Tibial nerve (tissue), 4 donors: ENCODE results near the gene TSHZ1. TPM values are rescaled to one million over a fixed set of nuclear protein-coding genes. Genes with fewer than 3 reads are reported as not detected.

ENCODE experiments used
- DNase-seq, 2 donors: peaks; one replicate each; pipeline ENCODE4 v3.0.0-alpha.2; 2019; ENCODE audit warnings: low spot score in 2 of 2
- H3K27ac ChIP-seq, 4 donors: fragments of 200-600 bp; sonication (generic) in 3 of 4; one replicate each; pipeline ENCODE4 v1.5.1; 2017 to 2019; ENCODE audit warnings: mild to moderate bottlenecking in 1 of 4
- H3K27me3 ChIP-seq, 2 donors: fragments of 200-600 bp; sonication (generic) in 1 of 2; one replicate each; pipeline versions ENCODE4 v1.5.1 to v1.6.0; 2017 to 2019
- H3K36me3 ChIP-seq, 3 donors: fragments of 200-600 bp; sonication (generic); one replicate each; pipeline ENCODE4 v1.5.1; 2018 to 2019
- H3K4me1 ChIP-seq, 4 donors: fragments of 200-600 bp; sonication (generic) in 3 of 4; one replicate each; pipeline ENCODE4 v1.5.1; 2017 to 2019
- H3K4me3 ChIP-seq, 4 donors: fragments of 200-600 bp; sonication (generic) in 3 of 4; one replicate each; pipeline ENCODE4 v1.5.1; 2017 to 2019; ENCODE audit warnings: mild to moderate bottlenecking in 1 of 4, moderate library complexity in 1 of 4
- H3K9me3 ChIP-seq, 4 donors: fragments of 200-600 bp; sonication (generic) in 3 of 4; one replicate each; pipeline ENCODE4 v1.5.1; 2017 to 2019
- EP300 ChIP-seq, 2 donors: sonication (generic); formaldehyde crosslinking; IDR thresholded peaks; one replicate each; pipeline ENCODE4 v1.6.1; 2017; ENCODE audit warnings: antibody characterized with exemption in 2 of 2, mild to moderate bottlenecking in 1 of 2
- POLR2A ChIP-seq, 2 donors: fragments of 450-650 bp; IDR thresholded peaks; one replicate each; pipeline ENCODE4 v1.6.1; 2017; ENCODE audit warnings: antibody characterized with exemption in 2 of 2, mild to moderate bottlenecking in 2 of 2, moderate library complexity in 2 of 2
- WGBS, 2 donors: methylation state at CpG; one replicate each; pipeline ENCODE4 v1.1.5; 2018; 5-methylcytosine and 5-hydroxymethylcytosine counted together
- total RNA-seq, 4 donors: library from RNA; depleted of rRNA; stranded (reverse); fragments of >200 nt; gene quantifications; one replicate each; pipeline ENCODE4 v1.1.0, GENCODE V29; 2016
- TF ChIP-seq, protein P1 (sequence below), 5 experiments: fragments of 200-600 bp in 3 of 5; fragments of 450-650 bp in 2 of 5; sonication (generic) in 3 of 5; IDR thresholded peaks; one replicate each; pipeline ENCODE4 v1.5.1; 2016 to 2019; ENCODE audit warnings: antibody characterized with exemption in 5 of 5, mild to moderate bottlenecking in 3 of 5, moderate library complexity in 2 of 5

TSHZ1 gene
- total RNA-seq, 4 donors from 2014 or later, result 15.6 to 23.7 (median 18.3) TPM

DNA sequence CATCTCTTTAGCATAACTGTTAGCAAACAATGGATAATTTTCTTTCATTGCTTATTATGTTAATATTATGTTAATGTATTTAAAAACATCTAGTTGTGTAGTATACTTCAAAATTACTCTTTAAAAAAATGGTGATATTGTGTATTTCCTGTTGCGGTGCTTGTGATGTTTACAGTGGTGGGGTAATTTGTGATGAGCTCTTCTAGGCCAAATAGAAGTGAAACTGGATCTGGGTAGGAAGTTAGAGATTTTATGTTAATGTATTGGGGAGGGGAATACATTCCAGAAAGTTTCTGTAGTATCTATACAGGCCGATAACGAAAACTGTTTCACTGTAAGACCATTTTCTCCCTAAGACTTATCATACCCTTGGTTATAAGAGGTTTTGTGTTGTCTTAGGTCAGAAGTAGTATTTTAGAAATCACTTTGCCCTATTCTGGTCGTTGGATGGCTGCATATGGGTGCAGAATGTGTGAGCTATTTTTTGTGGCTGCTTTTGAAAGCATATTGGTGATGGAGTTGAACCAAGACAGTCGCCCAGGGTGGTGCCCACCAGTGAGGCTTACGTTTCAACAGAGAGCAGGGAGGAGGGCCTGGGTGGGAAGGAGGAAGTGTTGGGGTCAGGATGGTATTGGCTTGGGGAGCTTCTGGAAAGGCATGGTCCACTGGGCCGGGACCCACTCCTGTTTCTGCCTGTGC lies 5.8 kb downstream of the TSHZ1 start:
- 43 to 60% methylated on average over 7 of the region's 7 CpGs for WGBS, 2 donors
- peaks cover 0 to 93% (median 53%) of the 10 kb centered on the region in 4 donors for H3K4me1 ChIP-seq

DNA sequence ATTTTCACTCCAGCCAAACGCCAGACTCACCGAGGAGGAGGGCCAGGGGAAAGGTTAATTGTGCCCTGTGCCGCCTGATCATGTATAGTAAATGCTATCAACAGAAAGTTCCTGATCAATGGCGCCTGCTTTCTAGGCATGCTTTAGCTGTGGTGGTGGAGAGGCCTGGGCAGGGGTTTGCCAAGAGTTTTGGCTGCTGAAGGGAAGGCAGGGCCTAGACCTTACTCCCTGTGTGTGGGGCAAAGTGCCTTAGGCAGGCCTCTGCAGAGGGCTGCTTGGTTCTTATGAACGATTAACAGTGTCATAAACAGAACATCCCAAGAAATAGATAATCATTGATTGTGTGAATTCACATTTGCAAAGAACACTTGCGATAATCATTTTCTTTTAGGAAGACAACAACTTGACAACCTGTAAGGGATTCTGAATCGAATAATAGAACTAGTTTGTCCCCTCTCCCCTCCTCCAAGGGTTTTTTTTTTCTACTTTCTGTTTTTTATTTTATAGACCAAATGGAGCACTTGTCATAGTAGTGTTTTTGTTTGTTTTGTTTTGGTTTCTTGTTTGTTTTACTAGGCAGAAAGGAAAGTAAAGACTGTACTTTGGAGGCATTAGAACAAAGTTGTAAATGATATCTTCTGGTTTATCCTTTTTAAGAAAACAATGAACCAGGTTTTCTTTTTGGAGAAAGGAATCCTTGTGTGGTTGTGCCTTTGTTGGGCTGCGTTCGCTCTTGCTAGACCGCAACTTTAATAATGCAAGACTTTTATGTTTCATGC lies 6.5 kb downstream of the TSHZ1 start:
- no peak for DNase-seq
- Histone ChIP-seq H3K4me1 (peaks cover 0 to 100% (median 52%) of the 10 kb centered on the region in 4 donors), H3K27ac (peak overlapping the region in 3 of 4 donors; percentile 71 to 77 (median 71)), H3K4me3 (no peak overlapping the region), H3K27me3 (no peaks in the 10 kb centered on the region), H3K9me3 (no peaks in the 10 kb centered on the region), H3K36me3 (no peaks in the 10 kb centered on the region)
- TF ChIP-seq POLR2A (IDR thresholded peaks at IDR 0.05), result no peak
- TF ChIP-seq EP300 (IDR thresholded peaks at IDR 0.05), result no peak
- TF ChIP-seq, protein P1, sequence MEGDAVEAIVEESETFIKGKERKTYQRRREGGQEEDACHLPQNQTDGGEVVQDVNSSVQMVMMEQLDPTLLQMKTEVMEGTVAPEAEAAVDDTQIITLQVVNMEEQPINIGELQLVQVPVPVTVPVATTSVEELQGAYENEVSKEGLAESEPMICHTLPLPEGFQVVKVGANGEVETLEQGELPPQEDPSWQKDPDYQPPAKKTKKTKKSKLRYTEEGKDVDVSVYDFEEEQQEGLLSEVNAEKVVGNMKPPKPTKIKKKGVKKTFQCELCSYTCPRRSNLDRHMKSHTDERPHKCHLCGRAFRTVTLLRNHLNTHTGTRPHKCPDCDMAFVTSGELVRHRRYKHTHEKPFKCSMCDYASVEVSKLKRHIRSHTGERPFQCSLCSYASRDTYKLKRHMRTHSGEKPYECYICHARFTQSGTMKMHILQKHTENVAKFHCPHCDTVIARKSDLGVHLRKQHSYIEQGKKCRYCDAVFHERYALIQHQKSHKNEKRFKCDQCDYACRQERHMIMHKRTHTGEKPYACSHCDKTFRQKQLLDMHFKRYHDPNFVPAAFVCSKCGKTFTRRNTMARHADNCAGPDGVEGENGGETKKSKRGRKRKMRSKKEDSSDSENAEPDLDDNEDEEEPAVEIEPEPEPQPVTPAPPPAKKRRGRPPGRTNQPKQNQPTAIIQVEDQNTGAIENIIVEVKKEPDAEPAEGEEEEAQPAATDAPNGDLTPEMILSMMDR (IDR thresholded peaks at IDR 0.05), result no peak
- 75 to 79% methylated on average over 10 of the region's 10 CpGs for WGBS, 2 donors

More for the DNA sequence above, 5.8 kb downstream of the TSHZ1 start:
- no peak for DNase-seq
- TF ChIP-seq EP300 (IDR thresholded peaks at IDR 0.05) (peak in 1 of 2 donors; percentile 21), POLR2A (IDR thresholded peaks at IDR 0.05) (no peak)
- TF ChIP-seq, protein P1 (IDR thresholded peaks at IDR 0.05), result no peak
- Histone ChIP-seq H3K9me3 (no peaks in the 10 kb centered on the region), H3K27me3 (no peaks in the 10 kb centered on the region), H3K4me3 (no peak overlapping the region), H3K36me3 (no peaks in the 10 kb centered on the region), H3K27ac (peak overlapping the region in 3 of 4 donors; percentile 71 to 77 (median 71))

DNA sequence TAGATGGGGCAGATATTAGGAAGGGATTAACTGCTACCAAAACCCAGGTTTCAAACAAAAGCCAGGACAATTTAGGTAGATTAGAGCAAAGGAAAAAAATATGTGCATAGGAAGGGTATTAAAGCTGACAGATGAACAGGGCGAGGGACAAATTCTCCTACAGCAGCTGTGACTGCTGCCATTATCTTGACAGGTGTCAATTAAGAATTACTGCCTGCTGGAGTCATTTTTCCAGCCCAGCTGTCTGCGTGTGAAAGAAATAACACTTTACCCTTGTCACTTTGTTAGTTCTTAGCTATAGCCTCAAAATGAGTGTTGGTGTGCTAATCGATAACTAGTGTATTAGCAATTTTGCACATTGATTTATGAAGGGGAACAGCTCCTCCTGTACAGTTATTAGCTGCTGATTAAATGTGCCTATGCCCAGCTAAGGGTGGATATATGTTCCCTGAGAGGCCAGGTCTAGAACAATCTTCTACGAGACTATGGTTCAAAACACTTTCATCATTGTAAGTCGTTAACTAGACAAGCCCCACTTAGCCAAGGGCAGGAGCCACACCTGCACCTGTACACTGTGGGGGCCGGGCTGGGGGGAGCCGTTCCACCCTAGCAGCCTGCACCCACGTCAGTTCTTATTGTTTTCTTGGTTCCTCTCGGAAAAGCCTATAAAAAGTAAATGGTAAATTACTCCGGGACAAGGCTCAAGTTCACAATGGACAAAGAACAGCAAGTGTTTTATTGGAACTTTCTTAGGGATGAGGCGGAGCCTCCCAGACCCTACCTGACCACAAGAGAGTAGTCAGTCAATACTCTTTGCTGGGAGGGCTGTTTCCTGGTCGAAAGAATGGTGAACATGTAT lies 7.7 kb downstream of the TSHZ1 start:
- 67 to 68% methylated on average over 12 of the region's 12 CpGs for WGBS, 2 donors
- no peaks in the 10 kb centered on the region for H3K36me3 ChIP-seq
- TF ChIP-seq POLR2A (IDR thresholded peaks at IDR 0.05), result no peak
- TF ChIP-seq, protein P1 (IDR thresholded peaks at IDR 0.05), result no peak
- TF ChIP-seq EP300 (IDR thresholded peaks at IDR 0.05), result no peak
- H3K4me1 ChIP-seq, result peaks cover 0 to 100% (median 46%) of the 10 kb centered on the region in 4 donors
- DNase-seq, result no peak
- no peak overlapping the region for H3K4me3 ChIP-seq
- H3K27me3 ChIP-seq, result no peaks in the 10 kb centered on the region
- no peaks in the 10 kb centered on the region for H3K9me3 ChIP-seq
- H3K27ac ChIP-seq, result peak overlapping the region in 3 of 4 donors; percentile 11 to 24 (median 18)

DNA sequence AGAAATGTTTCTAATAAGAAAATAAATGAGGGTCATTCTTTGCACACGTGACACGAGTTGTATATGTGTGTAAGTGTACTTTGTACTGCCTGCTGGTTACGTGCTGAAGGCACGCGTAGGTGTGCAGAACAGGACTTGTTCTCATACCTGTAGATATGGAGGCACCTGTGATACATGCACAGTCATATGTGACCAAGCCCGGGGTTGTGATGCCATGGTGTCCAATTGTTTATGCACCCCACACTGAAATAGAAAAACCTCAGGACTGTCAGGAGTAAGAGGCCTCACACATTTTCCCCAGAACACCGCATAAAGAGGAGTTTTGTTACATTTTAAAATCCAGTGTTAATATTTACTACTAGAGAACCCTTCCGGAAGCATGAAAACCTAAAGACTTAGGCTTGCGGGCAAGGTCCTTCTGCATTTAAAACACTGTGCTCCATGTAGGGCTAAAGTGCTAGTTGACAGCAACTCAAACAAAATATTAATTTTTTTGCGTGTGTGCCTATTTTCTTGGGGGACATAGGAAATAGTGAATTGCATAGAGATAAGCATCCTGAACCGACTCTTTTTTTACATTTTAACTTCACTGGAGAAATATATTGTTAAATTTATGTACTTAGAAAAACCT lies 9.3 kb downstream of the TSHZ1 start:
- Histone ChIP-seq H3K36me3 (no peaks in the 10 kb centered on the region), H3K27me3 (no peaks in the 10 kb centered on the region), H3K9me3 (no peaks in the 10 kb centered on the region), H3K27ac (peak overlapping the region in 3 of 4 donors; percentile 7 to 60 (median 22)), H3K4me3 (no peak overlapping the region), H3K4me1 (peaks cover 0 to 100% (median 40%) of the 10 kb centered on the region in 4 donors)
- WGBS, 2 donors, result 69 to 75% methylated on average over 11 of the region's 11 CpGs
- DNase-seq, result no peak
- TF ChIP-seq EP300 (IDR thresholded peaks at IDR 0.05) (no peak), POLR2A (IDR thresholded peaks at IDR 0.05) (no peak)
- TF ChIP-seq, protein P1 (IDR thresholded peaks at IDR 0.05), result no peak
